Activated naive CD4-positive, alpha-beta T cell treated with anti-CD3 and anti-CD28 coated beads, Interleukin-2, amount 50 U/mL, for 72 hours (primary cell): ENCODE results near the gene NPR3. TPM values are rescaled to one million over a fixed set of nuclear protein-coding genes. Genes with fewer than 3 reads are reported as not detected.
A peak's percentile ranks its signal among the peaks of the same experiment; 100 is the strongest.
"Not testable (repeated sequence)": the region's sequence is repeated elsewhere in the genome, so short reads cannot be mapped to it uniquely, and the experiment has no call there.

Experiments used
- ATAC-seq, 2 donors: fragments of 150-1000 bp; cut with Tn5 transposase; 2 replicates each; pipeline ENCODE4 v1.10.0; 2021; ENCODE audit warnings: mild to moderate bottlenecking in 2 of 2, moderate library complexity in 2 of 2
- DNase-seq, 2 donors: peaks; one replicate each; pipeline ENCODE4 v3.0.0; 2021 to 2022; ENCODE audit warnings: low spot score in 2 of 2
- H3K27ac Mint-ChIP-seq, 2 donors: one replicate each; pipeline ENCODE4 v1.8.0; 2022; ENCODE audit warnings: mild to moderate bottlenecking in 2 of 2, mixed read lengths in 2 of 2
- H3K36me3 Mint-ChIP-seq, 2 donors: one replicate each; pipeline ENCODE4 v1.8.0; 2022; ENCODE audit warnings: mixed read lengths in 2 of 2
- H3K9me3 Mint-ChIP-seq, 2 donors: one replicate each; pipeline ENCODE4 v1.8.0; 2022; ENCODE audit warnings: mixed read lengths in 2 of 2
- total RNA-seq, 2 donors: library from RNA; stranded (reverse); gene quantifications; one replicate each; pipeline ENCODE4 v1.2.3, GENCODE V29; 2022

The NPR3 gene
- total RNA-seq, 2 donors from 2014 or later = 0.16 TPM; not detected in 1

- DNase-seq (no peak), ATAC-seq (no peak)
- Mint-ChIP-seq H3K27ac (no peak overlapping the region), H3K9me3 (peaks cover 4% of the 10 kb centered on the region in 2 donors), H3K36me3 (no peaks in the 10 kb centered on the region)
Observed at GRCh38 chr5:32776200-32776599, 65.1 kb downstream of the NPR3 start.

GRCh38 chr5:32777222-32777621, 66.1 kb downstream of the NPR3 start:
- DNase-seq = no peak
- Mint-ChIP-seq H3K9me3 (peaks cover 4% of the 10 kb centered on the region in 2 donors), H3K36me3 (no peaks in the 10 kb centered on the region), H3K27ac (peak overlapping the region in 1 of 2 donors; percentile 22)
- ATAC-seq = no peak

GRCh38 chr5:32777733-32778132, 66.6 kb downstream of the NPR3 start:
- DNase-seq (no peak), ATAC-seq (no peak)
- no peaks in the 10 kb centered on the region for H3K36me3 Mint-ChIP-seq

GRCh38 chr5:32778403-32778802, 67.3 kb downstream of the NPR3 start:
- DNase-seq (no peak), ATAC-seq (no peak)
- no peaks in the 10 kb centered on the region for H3K36me3 Mint-ChIP-seq
- H3K27ac Mint-ChIP-seq = no peak overlapping the region
- H3K9me3 Mint-ChIP-seq = peaks cover 4% of the 10 kb centered on the region in 2 donors

More at GRCh38 chr5:32777733-32778132, 66.6 kb downstream of the NPR3 start:
- Mint-ChIP-seq H3K9me3 (peaks cover 4% of the 10 kb centered on the region in 2 donors), H3K27ac (no peak overlapping the region)

- Mint-ChIP-seq H3K27ac (no peak overlapping the region), H3K9me3 (peaks cover 0 to 4% of the 10 kb centered on the region in 2 donors), H3K36me3 (no peaks in the 10 kb centered on the region)
- ATAC-seq (no peak), DNase-seq (no peak)
Observed at GRCh38 chr5:32779754-32780415, 68.8 kb downstream of the NPR3 start.

- Mint-ChIP-seq H3K36me3 (no peaks in the 10 kb centered on the region), H3K27ac (no peak overlapping the region), H3K9me3 (peaks cover 0 to 4% of the 10 kb centered on the region in 2 donors)
- DNase-seq (no peak), ATAC-seq (no peak)
Observed at GRCh38 chr5:32780508-32780919, 69.4 kb downstream of the NPR3 start.

- H3K9me3 Mint-ChIP-seq = no peaks in the 10 kb centered on the region
- no peaks in the 10 kb centered on the region for H3K36me3 Mint-ChIP-seq
- DNase-seq (no peak), ATAC-seq (no peak)
- no peak overlapping the region for H3K27ac Mint-ChIP-seq
Observed at GRCh38 chr5:32783661-32784060, 72.5 kb downstream of the NPR3 start.

GRCh38 chr5:32785611-32786254, 74.6 kb downstream of the NPR3 start:
- Mint-ChIP-seq H3K36me3 (no peaks in the 10 kb centered on the region), H3K27ac (no peak overlapping the region), H3K9me3 (no peaks in the 10 kb centered on the region)
- no peak for ATAC-seq
- DNase-seq = no peak

- ATAC-seq (no peak), DNase-seq (no peak)
- H3K36me3 Mint-ChIP-seq = no peaks in the 10 kb centered on the region
- H3K27ac Mint-ChIP-seq = no peak overlapping the region
- H3K9me3 Mint-ChIP-seq = no peaks in the 10 kb centered on the region
Observed at GRCh38 chr5:32786311-32786710, 75.2 kb downstream of the NPR3 start.

- ATAC-seq (no peak), DNase-seq (no peak)
- Mint-ChIP-seq H3K27ac (no peak overlapping the region), H3K9me3 (no peaks in the 10 kb centered on the region), H3K36me3 (no peaks in the 10 kb centered on the region)
Observed at GRCh38 chr5:32790411-32790951, 79.4 kb downstream of the NPR3 start.

GRCh38 chr5:32791536-32792243, 80.6 kb downstream of the NPR3 start:
- Mint-ChIP-seq H3K9me3 (peaks cover 0 to 5% of the 10 kb centered on the region in 2 donors), H3K27ac (no peak overlapping the region), H3K36me3 (no peaks in the 10 kb centered on the region)
- DNase-seq = no peak
- ATAC-seq = no peak

- ATAC-seq (no peak), DNase-seq (no peak)
- Mint-ChIP-seq H3K9me3 (peaks cover 4 to 6% of the 10 kb centered on the region in 2 donors), H3K36me3 (no peaks in the 10 kb centered on the region), H3K27ac (no peak overlapping the region)
Observed at GRCh38 chr5:32794086-32794485, 83.0 kb downstream of the NPR3 start.

GRCh38 chr5:32802764-32803163, 91.6 kb downstream of the NPR3 start:
- peaks cover 17 to 22% of the 10 kb centered on the region in 2 donors for H3K9me3 Mint-ChIP-seq
- H3K36me3 Mint-ChIP-seq = no peaks in the 10 kb centered on the region
- no peak overlapping the region for H3K27ac Mint-ChIP-seq
- no peak for ATAC-seq
- no peak for DNase-seq

- Mint-ChIP-seq H3K36me3 (no peaks in the 10 kb centered on the region), H3K27ac (no peak overlapping the region), H3K9me3 (peaks cover 17 to 22% of the 10 kb centered on the region in 2 donors)
- DNase-seq (no peak), ATAC-seq (no peak)
Observed at GRCh38 chr5:32803656-32804055, 92.5 kb downstream of the NPR3 start.

GRCh38 chr5:32805462-32805861, 94.3 kb downstream of the NPR3 start:
- not testable (repeated sequence) for H3K27ac Mint-ChIP-seq, H3K36me3 Mint-ChIP-seq, DNase-seq, ATAC-seq
- peaks cover 10 to 15% of the 10 kb centered on the region in 2 donors for H3K9me3 Mint-ChIP-seq

- peaks cover 7 to 15% of the 10 kb centered on the region in 2 donors for H3K9me3 Mint-ChIP-seq
- H3K36me3 Mint-ChIP-seq = no peaks in the 10 kb centered on the region
- no peak overlapping the region for H3K27ac Mint-ChIP-seq
- no peak for ATAC-seq
- no peak for DNase-seq
Observed at GRCh38 chr5:32805971-32806638, 95.0 kb downstream of the NPR3 start.

- H3K9me3 Mint-ChIP-seq = peaks cover 7 to 8% of the 10 kb centered on the region in 2 donors
- no peak for DNase-seq
- H3K27ac Mint-ChIP-seq = no peak overlapping the region
- no peak for ATAC-seq
- H3K36me3 Mint-ChIP-seq = no peaks in the 10 kb centered on the region
Observed at GRCh38 chr5:32808783-32809182, 97.7 kb downstream of the NPR3 start.
